Gastrocnemius medialis (tissue), 4 donors: ENCODE measurements around the gene LRTM1.

Source experiments
- CTCF ChIP-seq, 5 experiments: fragments of 450-650 bp in 3 of 5; fragments of 200-600 bp in 2 of 5; sonication (generic) in 2 of 5; IDR thresholded peaks in 4 of 5; conservative IDR thresholded peaks in 1 of 5; 1 replicate in 4 of 5; 2 replicates in 1 of 5; pipeline ENCODE4 v1.5.1; 2016 to 2019; ENCODE audit warnings: antibody characterized with exemption in 5 of 5, mild to moderate bottlenecking in 3 of 5, moderate library complexity in 3 of 5
- POLR2A ChIP-seq, 2 donors: fragments of 450-650 bp; IDR thresholded peaks; one replicate each; pipeline ENCODE4 v1.6.1; 2017; ENCODE audit warnings: antibody characterized with exemption in 2 of 2, mild to moderate bottlenecking in 2 of 2, moderate library complexity in 2 of 2

GRCh38 chr3:54889731-54890130 is 38.1 kb downstream of the LRTM1 start:
- TF ChIP-seq CTCF (IDR thresholded peaks at IDR 0.05 in 4 of 5, conservative IDR thresholded peaks at IDR 0.05 in 1 of 5) (no peak), POLR2A (IDR thresholded peaks at IDR 0.05) (no peak)
